GM18526 (cell line): Measurements from ENCODE around the gene OR6P1.

ENCODE experiments used
- POLR2A ChIP-seq: IDR thresholded peaks from 3 replicates; pipeline ENCODE4 v1.6.1; 2011; ENCODE audit not compliant: insufficient read length; ENCODE audit errors: extremely low read depth

Gene OR6P1

GRCh38 chr1:158570480-158570879 is at the start of gene OR6P1:
Gene OR6P1, minus strand, starts transcription at chr1:158570580. Its CDS starts 6,976 bp downstream, at chr1:158563604.
- no peak for TF ChIP-seq POLR2A

GRCh38 chr1:158613764-158614163 is 43.4 kb upstream of the OR6P1 start:
- no peak for TF ChIP-seq POLR2A

GRCh38 chr1:158611916-158612315 is 41.5 kb upstream of the OR6P1 start:
- TF ChIP-seq POLR2A, result no peak

- no peak for TF ChIP-seq POLR2A
These were observed 36.9 kb upstream of the OR6P1 start for GRCh38 chr1:158607296-158607695.

GRCh38 chr1:158604968-158605367 is 34.6 kb upstream of the OR6P1 start, which contains the start of gene OR10Z1:
Gene OR10Z1, plus strand, starts transcription at chr1:158605268. Its CDS starts 1,171 bp downstream, at chr1:158606439.
- no peak for TF ChIP-seq POLR2A

- no peak for TF ChIP-seq POLR2A
These were observed 30.4 kb upstream of the OR6P1 start for GRCh38 chr1:158600735-158601134.

- TF ChIP-seq POLR2A, result no peak
These were observed 16.6 kb upstream of the OR6P1 start for GRCh38 chr1:158586942-158587341.

GRCh38 chr1:158583962-158584361 is 13.6 kb upstream of the OR6P1 start:
- TF ChIP-seq POLR2A, result no peak

- no peak for TF ChIP-seq POLR2A
These were observed 9.4 kb upstream of the OR6P1 start, which contains the start of gene OR10X1 for GRCh38 chr1:158579733-158580132. Gene OR10X1, minus strand, starts transcription at chr1:158579899. Its CDS starts 0 bp downstream, at chr1:158579899.

GRCh38 chr1:158577561-158577960 is 7.2 kb upstream of the OR6P1 start:
- no peak for TF ChIP-seq POLR2A

- no peak for TF ChIP-seq POLR2A
These were observed 1.8 kb upstream of the OR6P1 start for GRCh38 chr1:158572226-158572625.

GRCh38 chr1:158564608-158565007 is 5.8 kb downstream of the OR6P1 start:
- TF ChIP-seq POLR2A, result no peak

- no peak for TF ChIP-seq POLR2A
These were observed 6.5 kb downstream of the OR6P1 start for GRCh38 chr1:158563853-158564252.

- TF ChIP-seq POLR2A, result no peak
These were observed 10.7 kb downstream of the OR6P1 start for GRCh38 chr1:158559696-158560095.

GRCh38 chr1:158554352-158554751 is 16.0 kb downstream of the OR6P1 start, which contains the start of gene OR6Y1:
Gene OR6Y1, minus strand, starts transcription at chr1:158554405. Its CDS starts 6,300 bp downstream, at chr1:158548105.
- TF ChIP-seq POLR2A, result no peak

GRCh38 chr1:158552296-158552695 is 18.1 kb downstream of the OR6P1 start:
- no peak for TF ChIP-seq POLR2A

GRCh38 chr1:158547533-158547932 is 22.8 kb downstream of the OR6P1 start:
- TF ChIP-seq POLR2A, result no peak
